ENCODE results near the gene TDRD9. TPM values are rescaled to one million over a fixed set of nuclear protein-coding genes. Genes with fewer than 3 reads are reported as not detected.

TDRD9 gene
- total RNA-seq, 6 donors from 2014 or later: 3.1 to 7.9 (median 5.1) TPM

DNA sequence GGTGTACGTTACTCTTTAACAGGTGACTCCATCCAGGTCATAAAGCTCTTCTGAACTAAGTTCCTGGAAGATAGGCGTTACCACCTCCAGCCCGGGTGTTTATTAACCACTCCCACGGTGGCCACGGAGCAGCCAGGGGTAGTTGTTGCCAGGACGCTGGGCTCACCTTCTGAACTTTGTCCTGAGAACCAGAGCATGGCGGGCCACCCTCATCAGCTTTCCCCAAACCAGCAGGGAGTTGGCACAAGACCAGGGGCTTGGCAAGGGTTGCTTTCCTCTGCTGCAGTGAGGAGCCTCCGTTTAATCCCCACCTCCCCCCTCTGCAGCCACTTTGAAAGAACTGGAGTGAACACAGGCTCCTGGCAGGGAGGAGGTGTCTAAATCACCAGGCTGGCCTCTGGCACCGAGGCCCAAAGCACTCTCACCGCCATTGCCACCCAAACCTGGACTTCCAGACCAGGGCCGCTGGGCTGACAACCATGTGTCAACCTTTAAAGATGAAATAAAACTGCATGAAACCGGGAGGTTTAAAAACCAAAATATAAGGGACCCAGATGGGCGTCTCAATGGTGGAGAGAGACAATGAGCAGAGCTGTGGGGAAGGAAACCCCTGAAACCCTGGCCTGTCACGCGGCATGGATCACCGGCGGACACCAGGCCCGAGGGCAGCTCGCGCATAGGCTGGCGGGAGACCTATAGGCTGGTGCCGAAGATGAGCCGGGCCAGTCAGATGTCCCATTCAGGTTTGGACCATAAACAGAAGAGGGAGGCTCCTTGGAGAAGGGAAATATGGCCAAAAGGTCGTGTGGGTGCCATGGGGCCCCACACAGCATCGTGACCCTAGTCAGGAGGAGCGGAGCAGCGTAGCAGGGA lies 30.9 kb upstream of the TDRD9 start:
- Histone ChIP-seq H3K27me3 (no peaks in the 10 kb centered on the region), H3K4me1 (peaks cover 0 to 14% (median 6%) of the 10 kb centered on the region in 4 donors), H3K4me3 (no peak overlapping the region), H3K36me3 (no peaks in the 10 kb centered on the region), H3K27ac (no peak overlapping the region), H3K9me3 (no peaks in the 10 kb centered on the region)
- 74 to 81% methylated on average over 25 to 26 of the region's 27 CpGs for WGBS, 2 donors
- TF ChIP-seq EP300 (IDR thresholded peaks at IDR 0.05) (no peak), POLR2AphosphoS5 (IDR thresholded peaks at IDR 0.05) (no peak), CTCF (IDR thresholded peaks at IDR 0.05) (no peak), POLR2A (IDR thresholded peaks at IDR 0.05) (no peak)
- DNase-seq (peak in 1 of 2 donors; percentile 45), ATAC-seq (ENCODE audit: low FRiP score in 2 of 2) (no peak)

GRCh38 chr14:103898204-103898603 lies 30.1 kb upstream of the TDRD9 start:
- 84 to 92% methylated on average over 4 of the region's 4 CpGs for WGBS, 2 donors
- no peak for ATAC-seq (ENCODE audit: low FRiP score in 2 of 2)
- no peaks in the 10 kb centered on the region for H3K9me3 ChIP-seq
- TF ChIP-seq POLR2A (IDR thresholded peaks at IDR 0.05): no peak
- no peak for TF ChIP-seq CTCF (IDR thresholded peaks at IDR 0.05)
- TF ChIP-seq POLR2AphosphoS5 (IDR thresholded peaks at IDR 0.05): no peak
- no peak for TF ChIP-seq EP300 (IDR thresholded peaks at IDR 0.05)
- H3K4me1 ChIP-seq: peaks cover 0 to 14% (median 6%) of the 10 kb centered on the region in 4 donors
- H3K27ac ChIP-seq: no peak overlapping the region
- H3K4me3 ChIP-seq: no peak overlapping the region
- H3K36me3 ChIP-seq: no peaks in the 10 kb centered on the region
- H3K27me3 ChIP-seq: no peaks in the 10 kb centered on the region
- DNase-seq: no peak

DNA sequence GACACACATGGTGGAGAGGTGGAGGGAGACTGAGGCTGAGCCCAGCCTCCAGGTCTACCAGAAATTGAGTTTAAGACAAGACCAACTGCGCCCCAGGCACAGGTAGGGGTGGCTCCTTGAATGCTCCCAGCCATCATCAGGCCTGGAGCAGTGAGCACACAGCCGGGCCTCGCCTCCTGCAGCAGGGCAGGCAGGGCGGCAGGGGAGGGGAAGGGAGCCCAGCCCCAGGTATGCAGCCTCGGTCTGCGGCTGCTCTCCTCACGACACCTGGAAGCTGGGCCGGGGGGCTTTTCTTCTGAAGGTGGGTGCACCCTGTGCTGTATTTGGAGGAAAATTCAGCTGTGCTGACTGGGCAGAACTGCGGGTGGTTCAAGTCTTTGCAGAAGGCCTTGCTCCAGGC lies 29.5 kb upstream of the TDRD9 start:
- Histone ChIP-seq H3K4me3 (no peak overlapping the region), H3K36me3 (no peaks in the 10 kb centered on the region), H3K9me3 (no peaks in the 10 kb centered on the region), H3K27ac (no peak overlapping the region), H3K4me1 (peaks cover 0 to 14% (median 6%) of the 10 kb centered on the region in 4 donors), H3K27me3 (no peaks in the 10 kb centered on the region)
- ATAC-seq (ENCODE audit: low FRiP score in 2 of 2) (no peak), DNase-seq (peak in 1 of 2 donors; percentile 55)
- TF ChIP-seq POLR2A (IDR thresholded peaks at IDR 0.05): no peak
- TF ChIP-seq CTCF (IDR thresholded peaks at IDR 0.05): no peak
- no peak for TF ChIP-seq POLR2AphosphoS5 (IDR thresholded peaks at IDR 0.05)
- no peak for TF ChIP-seq EP300 (IDR thresholded peaks at IDR 0.05)
- WGBS, 2 donors: 85 to 100% methylated on average over 2 to 9 of the region's 9 CpGs

- TF ChIP-seq POLR2AphosphoS5 (IDR thresholded peaks at IDR 0.05) (no peak), EP300 (IDR thresholded peaks at IDR 0.05) (no peak), CTCF (IDR thresholded peaks at IDR 0.05) (no peak), POLR2A (IDR thresholded peaks at IDR 0.05) (no peak)
- peak in 1 of 2 donors; percentile 66 for DNase-seq
- no peaks in the 10 kb centered on the region for H3K27me3 ChIP-seq
- WGBS, 2 donors: 0 to 82% methylated on average over 1 to 13 of the region's 13 CpGs
- no peak overlapping the region for H3K4me3 ChIP-seq
- no peak overlapping the region for H3K27ac ChIP-seq
- ATAC-seq (ENCODE audit: low FRiP score in 2 of 2): no peak
- H3K36me3 ChIP-seq: no peaks in the 10 kb centered on the region
- no peaks in the 10 kb centered on the region for H3K9me3 ChIP-seq
- H3K4me1 ChIP-seq: peaks cover 0 to 14% (median 6%) of the 10 kb centered on the region in 4 donors
Observed at GRCh38 chr14:103899316-103899715, 28.9 kb upstream of the TDRD9 start.
